ENCODE results near the gene OSGEPL1.
A peak's percentile ranks its signal among the peaks of the same experiment; 100 is the strongest.
"Not testable (repeated sequence)": the region's sequence is repeated elsewhere in the genome, so short reads cannot be mapped to it uniquely, and the experiment has no call there.

Gene OSGEPL1

GRCh38 chr2:189751080-189751658 lies 11.4 kb downstream of the OSGEPL1 start:
- DNase-seq (ENCODE audit: low read depth) = no peak

GRCh38 chr2:189729430-189729829 lies 33.2 kb downstream of the OSGEPL1 start:
- DNase-seq (ENCODE audit: low read depth) = no peak

- DNase-seq (ENCODE audit: low read depth) = no peak
Observed at GRCh38 chr2:189726849-189727248, 35.7 kb downstream of the OSGEPL1 start.

- DNase-seq (ENCODE audit: low read depth) = no peak
Observed at GRCh38 chr2:189726271-189726670, 36.3 kb downstream of the OSGEPL1 start.

- DNase-seq (ENCODE audit: low read depth) = no peak
Observed at GRCh38 chr2:189723192-189723591, 39.4 kb downstream of the OSGEPL1 start.

- no peak for DNase-seq (ENCODE audit: low read depth)
Observed at GRCh38 chr2:189719571-189719970, 43.0 kb downstream of the OSGEPL1 start.

GRCh38 chr2:189717593-189717992 lies 45.0 kb downstream of the OSGEPL1 start:
- not testable (repeated sequence) for DNase-seq (ENCODE audit: low read depth)

- DNase-seq (ENCODE audit: low read depth) = no peak
Observed at GRCh38 chr2:189709501-189710221, 52.9 kb downstream of the OSGEPL1 start.

GRCh38 chr2:189702071-189702470 lies 60.5 kb downstream of the OSGEPL1 start:
- DNase-seq (ENCODE audit: low read depth) = no peak

- no peak for DNase-seq (ENCODE audit: low read depth)
Observed at GRCh38 chr2:189700681-189701080, 61.9 kb downstream of the OSGEPL1 start.

GRCh38 chr2:189698020-189698887 lies 64.3 kb downstream of the OSGEPL1 start:
- peak; percentile 3 for DNase-seq (ENCODE audit: low read depth)
